ENCODE results near the gene UBXN4. TPM values are rescaled to one million over a fixed set of nuclear protein-coding genes. Genes with fewer than 3 reads are reported as not detected.

Gene UBXN4
- total and polyA plus RNA-seq, 2 donors (not counting 3 experiments of a cell fraction or from before 2014, with no cell fraction given) = 40.8 to 108 TPM

GRCh38 chr2:135826544-135826943 is 84.9 kb downstream of the UBXN4 start:
- no peak overlapping the region for H3K4me3 ChIP-seq (replicated peaks in 1 of 3; ENCODE audit: insufficient read depth in 1 of 3, low read depth in 1 of 3, low read length in 3 of 3)
- H3K79me2 ChIP-seq (ENCODE audit: control insufficient read depth, insufficient read depth, low read length) = no peaks in the 10 kb centered on the region
- FAIRE-seq (no peak), DNase-seq (ENCODE audit: low read depth, low spot score) (no peak)
- ChIA-PET POLR2A (no interaction called here), CTCF (interaction anchor here (0.9 to 1.3 kb wide), 2 partner anchors 29 to 30 kb away, joined by 3 to 4 read pairs; no protein-coding TSS in a partner anchor)
- dilution Hi-C loops (cut with MboI; ENCODE audit: extremely low pct_ligation_motif_present, low sequenced_read_pairs) = no loop called here
- H2AFZ ChIP-seq (ENCODE audit: low read depth, low read length) = no peak overlapping the region
- no peaks in the 10 kb centered on the region for H3K4me1 ChIP-seq (ENCODE audit: control insufficient read depth, extremely low read depth, insufficient read depth, low read length)
- intact Hi-C loops (cut with micrococcal nuclease) = no loop called here
- no peak overlapping the region for H3K9ac ChIP-seq (replicated peaks; ENCODE audit: extremely low read depth, insufficient read depth, low read length)
- TF ChIP-seq GATA2 (IDR thresholded peaks at IDR 0.05; ENCODE audit: insufficient read depth, insufficient read length, low read depth, low read length) (no peak), POLR2A (IDR thresholded peaks at IDR 0.05; ENCODE audit: low read depth, low read length) (no peak), POLR2AphosphoS5 (IDR thresholded peaks at IDR 0.05; ENCODE audit: insufficient read depth, low read depth, low read length) (no peak), MAX (IDR thresholded peaks at IDR 0.05; ENCODE audit: insufficient read depth, insufficient read length) (no peak), EZH2 (IDR thresholded peaks at IDR 0.05; ENCODE audit: borderline replicate concordance, low read depth, low read length, severe bottlenecking) (no peak), JUN (IDR thresholded peaks at IDR 0.05; ENCODE audit: borderline replicate concordance, insufficient read depth, insufficient read length, low read depth) (no peak), FOS (IDR thresholded peaks at IDR 0.05; ENCODE audit: borderline replicate concordance, insufficient read depth, low read length) (no peak), MYC (IDR thresholded peaks at IDR 0.05; ENCODE audit: low read depth, low read length) (no peak), CTCF (IDR thresholded peaks at IDR 0.05; ENCODE audit: extremely low read depth in 1 of 2, insufficient read depth in 1 of 2, low read depth in 1 of 2, low read length in 2 of 2) (no peak)
- H3K36me3 ChIP-seq (ENCODE audit: control insufficient read depth in 2 of 2, extremely low read depth in 1 of 2, insufficient read depth in 2 of 2, low read length in 2 of 2) = no peaks in the 10 kb centered on the region
- H3K27me3 ChIP-seq (ENCODE audit: control insufficient read depth in 2 of 2, insufficient read depth in 2 of 2, low read length in 2 of 2) = peaks cover 1 to 4% of the 10 kb centered on the region in 2 experiments
- H3K27ac ChIP-seq (ENCODE audit: insufficient read depth, low read depth, low read length) = no peak overlapping the region
- BruUV-seq (replicated peaks) = no TSS peak
- no peak overlapping the region for H3K4me2 ChIP-seq (ENCODE audit: insufficient read depth, low read length)
- H4K20me1 ChIP-seq (replicated peaks; ENCODE audit: control insufficient read depth, extremely low read depth, insufficient read depth, low read length) = no peaks in the 10 kb centered on the region
- no peaks in the 10 kb centered on the region for H3K9me3 ChIP-seq (replicated peaks; ENCODE audit: control insufficient read depth, insufficient read depth, low read length)
- H3K9me1 ChIP-seq (replicated peaks; ENCODE audit: control insufficient read depth, extremely low read depth, insufficient read depth, low read length) = no peaks in the 10 kb centered on the region

Data from endothelial cell of umbilical vein (primary cell).